Dedifferentiated amniotic fluid mesenchymal stem cell (primary cell): ENCODE results near the gene MRPL10.

Experiments
- DNase-seq: peaks from one replicate; pipeline ENCODE4 v3.0.0-alpha.2; 2016; ENCODE audit errors: extremely low spot score

The MRPL10 gene

GRCh38 chr17:47839071-47839470 lies 7.7 kb upstream of the MRPL10 start:
- DNase-seq, result no peak

DNA sequence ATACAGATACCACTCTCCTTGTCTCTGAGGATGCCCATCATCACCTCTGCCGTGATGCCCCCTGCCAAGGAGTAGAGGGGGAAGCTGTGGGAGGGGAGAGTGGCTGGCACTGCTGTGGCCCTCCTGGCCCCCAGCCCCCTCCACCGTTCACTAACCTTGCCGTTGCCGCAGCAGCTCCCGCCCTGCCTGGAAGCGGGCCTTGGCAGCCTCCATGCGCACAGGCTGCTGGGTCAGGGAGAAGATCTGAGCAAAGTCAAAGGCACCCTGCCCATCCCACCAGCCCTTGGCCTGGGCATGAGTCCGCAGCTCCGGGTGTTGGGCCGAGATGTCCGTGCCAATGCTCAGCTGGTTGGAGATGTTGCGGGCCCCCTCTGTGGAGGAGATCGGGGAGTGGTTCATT lies 7.3 kb upstream of the MRPL10 start:
- DNase-seq, result no peak

- DNase-seq, result no peak
Measured at GRCh38 chr17:47837401-47838039, 6.2 kb upstream of the MRPL10 start.

DNA sequence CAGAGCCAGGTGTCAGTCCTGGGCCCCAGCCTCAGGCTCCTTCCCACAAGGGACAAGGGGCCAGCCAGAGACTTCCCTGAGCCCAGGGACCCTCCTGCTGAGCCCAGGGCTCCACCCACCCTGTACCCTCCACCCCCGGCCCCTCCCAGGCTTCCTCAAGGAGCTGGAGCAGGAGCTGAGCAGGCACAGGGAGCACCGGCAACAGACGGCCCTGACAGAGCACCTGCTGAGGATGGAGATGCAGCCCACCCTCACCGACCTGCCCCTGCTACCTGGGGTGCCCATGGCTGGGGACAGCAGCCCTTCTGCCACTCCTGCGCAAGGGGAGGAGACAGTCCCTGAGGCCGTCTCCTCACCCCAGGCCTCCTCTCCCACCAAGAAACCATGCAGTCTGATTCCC lies 5.3 kb upstream of the MRPL10 start:
- DNase-seq, result no peak

GRCh38 chr17:47834756-47835155 lies 3.4 kb upstream of the MRPL10 start:
- no peak for DNase-seq

DNA sequence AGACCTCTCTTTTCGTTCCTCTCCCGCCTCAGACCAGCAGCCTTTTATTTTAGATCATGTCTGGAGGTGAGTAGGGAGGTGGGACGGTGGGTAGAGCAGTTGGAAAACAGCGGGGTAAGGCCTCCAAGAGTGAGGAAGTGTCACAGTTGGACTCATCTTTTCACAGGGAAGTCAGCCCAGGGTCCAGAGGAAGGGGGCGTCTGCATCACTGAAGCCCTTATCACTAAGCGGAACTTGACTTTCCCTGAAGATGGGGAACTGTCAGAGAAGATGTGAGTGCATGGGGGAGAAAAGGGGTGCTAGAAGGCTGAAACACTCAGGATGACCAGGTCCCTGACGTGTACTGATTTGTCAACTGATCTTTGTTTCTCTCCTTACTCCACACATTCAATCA lies 590 bp upstream of the MRPL10 start:
- no peak for DNase-seq

DNA sequence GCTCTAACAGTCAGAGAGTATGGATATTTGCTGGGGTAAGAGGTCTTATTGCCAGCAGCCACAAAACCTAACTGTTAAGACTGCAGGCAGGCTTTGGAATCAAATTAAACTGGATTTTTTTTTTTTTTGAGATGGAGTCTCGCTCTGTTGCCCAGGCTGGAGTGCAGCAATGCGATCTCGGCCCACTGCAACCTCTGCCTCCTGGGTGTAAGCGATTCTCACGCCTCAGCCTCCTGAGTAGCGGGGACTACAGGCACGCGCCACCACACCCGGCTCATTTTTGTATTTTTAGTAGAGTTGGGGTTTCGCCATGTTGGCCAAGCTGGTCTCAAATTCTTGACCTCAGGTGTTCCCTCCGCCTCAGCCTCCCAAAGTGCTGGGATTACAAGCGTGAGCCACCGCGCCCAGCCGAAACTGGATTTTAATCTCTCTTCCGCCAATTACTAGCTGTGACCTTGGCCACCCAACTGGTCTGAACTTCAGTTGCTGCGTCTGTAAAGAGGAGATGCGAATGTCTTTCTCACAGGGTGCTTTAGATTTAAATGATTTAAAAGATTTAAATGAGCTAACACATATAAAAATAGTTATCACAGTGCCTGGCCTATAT lies 842 bp downstream of the MRPL10 start:
- no peak for DNase-seq

DNA sequence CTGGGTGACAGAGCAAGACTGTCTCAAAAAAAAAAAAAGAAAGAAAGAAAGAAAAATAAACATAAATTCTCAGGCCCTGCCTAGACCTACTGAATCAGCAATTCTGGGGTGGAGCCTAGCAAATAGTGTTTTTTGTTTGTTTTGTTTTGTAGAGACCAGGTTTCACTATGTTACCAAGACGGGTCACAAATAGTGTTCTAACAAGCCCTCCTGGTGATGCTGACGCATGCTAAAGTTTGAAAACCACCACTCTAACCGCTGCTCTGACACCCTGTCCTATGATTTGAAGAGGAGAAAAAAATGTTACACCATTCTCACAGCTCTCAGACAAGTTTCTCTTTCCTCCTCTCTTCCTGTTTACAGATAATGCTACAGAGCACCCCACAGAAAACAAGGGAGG lies 1.5 kb downstream of the MRPL10 start:
- DNase-seq, result no peak

GRCh38 chr17:47823519-47823918 lies 7.8 kb downstream of the MRPL10 start:
- DNase-seq, result no peak

DNA sequence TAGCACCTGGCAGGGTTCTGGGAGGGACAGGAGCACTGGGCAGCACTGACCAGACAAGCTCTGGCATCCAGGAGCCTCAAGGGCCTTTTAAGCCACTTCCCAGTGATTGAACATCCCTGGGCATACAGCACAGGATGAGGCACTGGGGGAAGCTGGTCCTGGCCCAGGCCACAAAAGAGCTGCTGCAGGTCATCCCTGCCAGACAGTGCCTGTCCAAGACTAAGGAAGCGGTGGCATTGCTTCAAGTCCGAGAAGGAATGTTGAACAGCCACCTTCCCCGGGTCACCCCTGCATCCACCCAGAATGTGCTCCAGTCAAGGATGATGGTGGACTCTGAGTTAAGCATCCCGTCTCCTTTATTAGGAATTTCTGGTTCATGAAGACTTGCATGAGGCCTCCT lies 8.6 kb downstream of the MRPL10 start:
- no peak for DNase-seq

DNA sequence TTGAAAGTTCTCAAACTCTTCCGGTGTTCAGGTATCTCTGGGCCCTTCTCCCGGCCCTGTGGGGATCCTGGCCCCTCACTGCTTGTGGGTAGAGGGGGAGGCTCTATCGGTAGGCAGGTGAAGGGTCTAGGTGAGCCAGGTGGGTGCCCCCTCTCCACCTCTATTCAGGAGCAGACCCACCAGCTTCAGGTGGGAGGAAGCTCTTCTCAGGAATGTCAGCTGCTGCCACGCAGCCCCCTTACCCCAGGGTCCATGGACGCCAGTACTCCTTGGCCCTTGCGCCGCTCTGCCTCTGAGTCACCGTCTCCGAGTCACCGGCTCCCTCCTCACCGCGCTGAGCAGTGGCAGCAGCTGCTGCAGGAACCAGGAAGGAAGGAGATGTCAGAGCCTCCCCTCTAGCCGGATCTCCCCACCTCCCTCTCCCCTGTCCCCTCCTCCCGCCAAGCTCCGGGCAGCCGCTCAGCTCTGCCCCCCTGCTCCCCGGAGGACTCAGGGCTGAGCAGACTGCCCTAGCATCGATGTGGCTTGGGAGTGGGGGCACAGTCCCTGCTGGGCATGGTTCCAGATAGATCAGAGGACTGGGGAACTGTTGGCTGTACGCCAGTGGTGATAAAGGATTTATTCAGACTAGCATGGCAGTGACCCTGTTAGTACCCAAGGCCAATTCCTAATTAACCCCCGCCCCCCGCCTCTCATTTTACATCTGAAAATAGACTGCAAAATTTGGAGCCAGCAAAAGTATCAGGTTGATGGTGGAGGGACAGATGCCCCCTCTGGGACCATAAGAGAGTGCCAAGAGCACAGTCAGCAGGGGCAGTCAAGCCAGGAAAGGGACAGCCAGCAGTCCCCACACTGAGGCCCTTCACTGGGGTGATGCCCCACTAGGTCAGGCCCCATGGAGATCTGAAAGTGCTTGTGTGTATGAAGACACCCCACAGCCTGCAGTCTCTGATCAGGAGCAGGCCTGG lies 9.6 kb downstream of the MRPL10 start, which contains the start of gene OSBPL7:
TSS of gene OSBPL7 (minus strand) at position 371 of the 968 bp plus-strand sequence. CDS start 1,516 bp downstream, outside the sequence.
- DNase-seq, result peak; percentile 51

- DNase-seq, result no peak
Measured at GRCh38 chr17:47821031-47821423, 10.3 kb downstream of the MRPL10 start.

DNA sequence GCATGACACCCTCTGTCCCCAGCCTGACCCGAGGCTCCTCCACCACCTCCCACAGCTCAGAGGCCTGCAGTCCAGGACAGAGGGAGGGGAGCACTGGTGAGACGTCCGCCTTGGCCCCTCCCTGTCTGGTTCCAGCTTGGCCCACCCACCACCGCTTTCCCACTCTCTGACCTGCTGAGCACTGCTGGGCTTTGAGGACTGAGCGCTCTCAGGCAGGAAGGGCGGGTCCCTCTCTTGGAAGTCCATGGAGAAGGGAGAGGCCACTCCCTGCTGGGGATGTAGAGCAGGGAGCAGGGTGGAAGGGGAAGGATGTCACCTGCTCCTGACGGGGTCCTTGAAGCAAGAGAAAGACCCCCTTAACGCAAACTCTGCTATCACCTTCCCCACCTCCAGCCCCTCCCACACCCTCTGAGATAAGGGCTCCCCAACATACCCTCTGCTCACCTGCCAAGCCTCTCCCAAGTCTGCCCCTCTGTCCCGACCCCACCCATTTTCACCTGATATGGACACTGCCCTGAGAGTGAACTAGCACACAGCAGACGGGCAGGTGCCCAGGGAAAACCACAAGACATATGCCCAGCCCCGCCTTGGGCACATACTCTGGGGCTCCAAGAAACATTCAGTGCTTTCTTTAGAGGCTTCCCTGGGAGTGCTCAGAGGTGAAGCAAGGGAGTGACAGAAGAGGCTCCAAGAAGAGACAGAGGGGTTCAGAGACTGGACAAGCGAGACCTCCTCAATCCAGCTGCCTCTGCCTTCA lies 11.1 kb downstream of the MRPL10 start:
- no peak for DNase-seq

- DNase-seq, result no peak
Measured at GRCh38 chr17:47819475-47819874, 11.9 kb downstream of the MRPL10 start.

DNA sequence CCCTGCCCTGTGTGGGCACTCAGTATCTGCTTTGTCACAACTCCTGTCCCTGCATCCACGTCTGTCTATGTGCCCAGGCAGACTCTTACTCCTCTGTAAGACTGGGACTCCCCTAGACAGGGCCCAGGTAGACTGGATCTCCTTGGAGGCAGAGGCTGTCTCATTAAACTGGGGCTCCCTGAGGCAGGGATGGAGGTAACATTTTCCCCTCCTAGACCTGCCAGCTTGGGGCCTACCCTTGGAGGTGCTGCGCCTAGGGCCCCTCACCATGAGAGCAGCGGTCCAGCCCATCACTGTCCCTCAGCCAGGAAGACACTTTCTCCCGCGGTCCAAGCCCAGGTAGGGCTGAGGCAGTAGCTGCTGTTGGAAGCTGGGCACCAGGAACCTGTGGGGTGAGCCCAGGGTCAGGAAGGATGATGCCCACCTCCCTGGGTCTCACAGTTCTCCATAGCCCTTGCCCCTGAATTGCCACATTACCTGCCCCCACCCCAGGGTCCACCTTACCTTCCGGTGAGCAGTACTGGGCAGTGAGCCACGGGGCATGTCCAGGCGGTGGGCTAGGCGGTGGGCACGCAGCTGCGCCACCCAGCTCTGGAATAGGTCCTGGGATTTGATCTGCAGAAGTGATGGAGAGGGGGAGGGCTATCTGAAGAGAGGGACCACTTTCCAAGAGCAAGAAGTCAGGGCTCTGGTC lies 13.2 kb downstream of the MRPL10 start:
- DNase-seq, result no peak

GRCh38 chr17:47816947-47817346 lies 14.4 kb downstream of the MRPL10 start:
- DNase-seq, result no peak

- DNase-seq, result no peak
Measured at GRCh38 chr17:47816111-47816735, 15.1 kb downstream of the MRPL10 start.

DNA sequence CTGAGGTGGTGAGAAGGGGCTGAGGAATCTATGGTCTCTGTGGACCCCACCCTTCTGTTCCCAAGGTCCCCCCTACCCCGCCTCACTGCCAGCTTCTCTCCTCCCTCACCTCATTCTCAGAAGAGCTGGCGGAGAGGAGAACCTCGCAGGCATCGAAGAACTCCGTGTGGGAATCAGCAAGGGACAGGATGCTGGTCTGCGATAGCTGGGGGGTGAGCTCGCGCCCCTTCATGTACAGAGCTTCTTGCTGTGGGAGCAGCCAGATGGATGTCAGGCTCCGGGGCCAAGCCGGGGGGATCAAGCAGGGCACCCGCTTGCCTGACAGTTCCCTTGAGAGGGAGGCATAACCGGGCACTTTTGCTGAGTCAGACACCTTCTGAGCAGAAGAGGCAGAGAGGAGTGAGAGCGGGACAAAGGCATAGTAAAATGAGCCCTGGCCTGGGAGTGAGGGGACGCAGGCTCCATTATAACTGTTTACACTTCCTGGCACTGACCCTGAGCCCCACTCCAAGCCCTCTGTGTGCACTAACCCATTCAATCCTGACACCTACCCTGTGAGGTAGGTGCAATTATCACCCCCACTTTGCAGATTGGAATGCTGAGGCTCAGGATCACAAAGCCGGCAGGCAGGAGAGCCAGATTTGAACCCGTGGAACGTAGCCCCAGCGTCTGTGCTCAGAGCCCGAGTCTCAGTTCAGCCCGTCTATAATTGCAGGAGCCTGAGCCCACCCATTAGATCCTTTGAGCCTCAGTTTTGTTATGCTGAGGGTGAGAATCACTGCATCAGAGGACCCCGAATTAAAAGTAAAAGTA lies 16.0 kb downstream of the MRPL10 start:
- no peak for DNase-seq

- no peak for DNase-seq
Measured at GRCh38 chr17:47813512-47814031, 17.8 kb downstream of the MRPL10 start.

DNA sequence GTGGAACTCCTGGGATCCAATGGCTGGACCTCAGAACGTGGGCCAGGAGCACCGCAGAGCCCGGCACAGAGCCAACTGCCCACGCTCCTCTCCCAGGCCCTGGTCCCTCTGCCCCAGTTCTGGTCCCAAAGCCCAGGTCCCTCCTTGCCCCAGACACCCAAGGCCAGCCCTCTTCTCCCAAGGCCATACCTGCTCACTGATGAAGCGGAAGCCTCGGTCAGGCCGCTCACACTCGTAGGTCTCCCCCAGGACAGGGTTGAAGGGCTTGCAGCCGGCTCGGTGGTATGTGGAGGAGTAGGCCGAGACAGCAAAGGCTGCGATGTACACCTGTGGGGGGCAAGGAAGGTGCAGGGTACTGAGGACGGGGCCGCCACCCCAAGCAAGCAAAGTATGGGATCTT lies 18.3 kb downstream of the MRPL10 start:
- no peak for DNase-seq
